ENCODE results near the gene BTN1A1.

The BTN1A1 gene

GRCh38 chr6:26554697-26555504 lies 54.8 kb downstream of the BTN1A1 start:
- in situ Hi-C loops (cut with MboI; ENCODE audit: low sequenced_read_pairs): loop anchor here (10.0 kb wide), 1 partner anchor 220 kb away; no protein-coding TSS in a partner anchor

GRCh38 chr6:26555505-26556262 lies 55.6 kb downstream of the BTN1A1 start:
- in situ Hi-C loops (cut with MboI; ENCODE audit: low sequenced_read_pairs): loop anchor here (10.0 kb wide), 1 partner anchor 221 kb away; no protein-coding TSS in a partner anchor

- in situ Hi-C loops (cut with MboI; ENCODE audit: low sequenced_read_pairs): loop anchor here (10.0 kb wide), 1 partner anchor 222 kb away; no protein-coding TSS in a partner anchor
Measured at GRCh38 chr6:26556263-26557070, 56.4 kb downstream of the BTN1A1 start.

Data from HL-60/S4 treated with retinoic acid at 250 ng/mL for 4 days and 3 days (cell line).